Measurements from ENCODE around the gene APOC4.

Gene APOC4

DNA sequence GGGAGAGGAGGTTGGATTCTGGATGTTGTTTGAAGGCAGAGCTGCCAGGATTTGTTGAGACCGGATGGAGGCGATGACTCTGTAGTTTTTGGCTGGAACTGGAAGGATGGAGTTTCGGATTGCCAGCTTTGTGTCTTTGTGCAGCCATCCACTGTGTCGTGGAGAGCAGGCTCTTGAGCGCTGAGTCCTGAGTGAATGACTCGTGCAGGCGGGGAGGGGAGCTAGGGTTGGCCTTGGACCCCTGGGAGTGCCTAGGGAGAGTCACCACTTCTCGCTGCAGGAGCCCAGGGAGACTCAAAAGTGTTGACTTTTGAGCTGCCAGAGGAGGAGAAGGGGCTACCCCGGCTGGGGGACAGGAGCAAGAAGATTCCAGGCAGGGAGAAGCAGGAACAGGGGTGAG, 47.1 kb upstream of the APOC4 start:
- H3K79me2 ChIP-seq (ENCODE audit: low read length): peaks cover 53% of the 10 kb centered on the region

DNA sequence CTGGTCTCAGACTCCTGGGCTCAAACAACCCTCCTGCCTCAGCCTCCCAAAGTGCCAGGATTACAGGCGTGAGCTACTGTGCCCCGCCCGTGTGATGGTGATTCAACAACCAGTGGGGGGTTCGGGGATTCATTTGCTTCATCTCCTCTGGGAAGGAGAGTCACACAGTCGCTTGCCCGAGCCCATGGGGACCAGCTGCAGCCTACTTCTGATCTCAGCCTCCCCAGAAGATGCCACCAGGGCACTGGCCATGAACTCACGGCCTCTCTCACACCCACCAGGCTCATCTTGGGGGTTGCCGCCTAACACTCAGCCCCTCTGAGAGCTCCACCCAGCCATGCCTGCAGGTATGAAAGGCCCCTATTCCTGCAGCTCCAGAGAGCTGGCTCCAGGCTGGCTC, 44.2 kb upstream of the APOC4 start:
- no peaks in the 10 kb centered on the region for H3K4me1 ChIP-seq (ENCODE audit: low read length)
- peaks cover 34% of the 10 kb centered on the region for H3K79me2 ChIP-seq (ENCODE audit: low read length)
- no peaks in the 10 kb centered on the region for H3K9me3 ChIP-seq (ENCODE audit: insufficient read depth, low read length)
- H3K4me2 ChIP-seq (ENCODE audit: low read length): no peak overlapping the region
- peaks cover 65% of the 10 kb centered on the region for H3K36me3 ChIP-seq (replicated peaks; ENCODE audit: low read depth, low read length)
- 0 out of 2 replicates have a peak, but pooled peaks cover 3% of the 10 kb centered on the region for H4K20me1 ChIP-seq (ENCODE audit: insufficient read depth, low read length)
- no peak for TF ChIP-seq EZH2phosphoT487 (IDR thresholded peaks at IDR 0.05; ENCODE audit: low read depth)
- TF ChIP-seq, protein P1, sequence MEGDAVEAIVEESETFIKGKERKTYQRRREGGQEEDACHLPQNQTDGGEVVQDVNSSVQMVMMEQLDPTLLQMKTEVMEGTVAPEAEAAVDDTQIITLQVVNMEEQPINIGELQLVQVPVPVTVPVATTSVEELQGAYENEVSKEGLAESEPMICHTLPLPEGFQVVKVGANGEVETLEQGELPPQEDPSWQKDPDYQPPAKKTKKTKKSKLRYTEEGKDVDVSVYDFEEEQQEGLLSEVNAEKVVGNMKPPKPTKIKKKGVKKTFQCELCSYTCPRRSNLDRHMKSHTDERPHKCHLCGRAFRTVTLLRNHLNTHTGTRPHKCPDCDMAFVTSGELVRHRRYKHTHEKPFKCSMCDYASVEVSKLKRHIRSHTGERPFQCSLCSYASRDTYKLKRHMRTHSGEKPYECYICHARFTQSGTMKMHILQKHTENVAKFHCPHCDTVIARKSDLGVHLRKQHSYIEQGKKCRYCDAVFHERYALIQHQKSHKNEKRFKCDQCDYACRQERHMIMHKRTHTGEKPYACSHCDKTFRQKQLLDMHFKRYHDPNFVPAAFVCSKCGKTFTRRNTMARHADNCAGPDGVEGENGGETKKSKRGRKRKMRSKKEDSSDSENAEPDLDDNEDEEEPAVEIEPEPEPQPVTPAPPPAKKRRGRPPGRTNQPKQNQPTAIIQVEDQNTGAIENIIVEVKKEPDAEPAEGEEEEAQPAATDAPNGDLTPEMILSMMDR (IDR thresholded peaks at IDR 0.05; ENCODE audit: low read depth, low read length): no peak
- H3K4me3 ChIP-seq (ENCODE audit: low read length): no peak overlapping the region
- H3K27ac ChIP-seq (ENCODE audit: low read length): no peak overlapping the region
- H3K9ac ChIP-seq (ENCODE audit: low read length): no peak overlapping the region
- H2AFZ ChIP-seq (ENCODE audit: low read depth, low read length): no peak overlapping the region
- H3K27me3 ChIP-seq (ENCODE audit: low read depth, low read length): no peaks in the 10 kb centered on the region

More for the DNA sequence above, 47.1 kb upstream of the APOC4 start:
- H3K4me2 ChIP-seq (ENCODE audit: low read length): no peak overlapping the region
- no peak overlapping the region for H3K9ac ChIP-seq (ENCODE audit: low read length)
- peaks cover 52% of the 10 kb centered on the region for H3K36me3 ChIP-seq (replicated peaks; ENCODE audit: low read depth, low read length)
- peaks cover 8% of the 10 kb centered on the region; the same call in 1 of the 2 replicates for H4K20me1 ChIP-seq (ENCODE audit: insufficient read depth, low read length)
- H3K27me3 ChIP-seq (ENCODE audit: low read depth, low read length): no peaks in the 10 kb centered on the region
- no peaks in the 10 kb centered on the region for H3K9me3 ChIP-seq (ENCODE audit: insufficient read depth, low read length)
- no peak overlapping the region for H3K27ac ChIP-seq (ENCODE audit: low read length)
- H2AFZ ChIP-seq (ENCODE audit: low read depth, low read length): no peak overlapping the region
- TF ChIP-seq, protein P1 (IDR thresholded peaks at IDR 0.05; ENCODE audit: low read depth, low read length): no peak
- TF ChIP-seq EZH2phosphoT487 (IDR thresholded peaks at IDR 0.05; ENCODE audit: low read depth): no peak
- H3K4me3 ChIP-seq (ENCODE audit: low read length): no peak overlapping the region
- peaks cover 9% of the 10 kb centered on the region for H3K4me1 ChIP-seq (ENCODE audit: low read length)

DNA sequence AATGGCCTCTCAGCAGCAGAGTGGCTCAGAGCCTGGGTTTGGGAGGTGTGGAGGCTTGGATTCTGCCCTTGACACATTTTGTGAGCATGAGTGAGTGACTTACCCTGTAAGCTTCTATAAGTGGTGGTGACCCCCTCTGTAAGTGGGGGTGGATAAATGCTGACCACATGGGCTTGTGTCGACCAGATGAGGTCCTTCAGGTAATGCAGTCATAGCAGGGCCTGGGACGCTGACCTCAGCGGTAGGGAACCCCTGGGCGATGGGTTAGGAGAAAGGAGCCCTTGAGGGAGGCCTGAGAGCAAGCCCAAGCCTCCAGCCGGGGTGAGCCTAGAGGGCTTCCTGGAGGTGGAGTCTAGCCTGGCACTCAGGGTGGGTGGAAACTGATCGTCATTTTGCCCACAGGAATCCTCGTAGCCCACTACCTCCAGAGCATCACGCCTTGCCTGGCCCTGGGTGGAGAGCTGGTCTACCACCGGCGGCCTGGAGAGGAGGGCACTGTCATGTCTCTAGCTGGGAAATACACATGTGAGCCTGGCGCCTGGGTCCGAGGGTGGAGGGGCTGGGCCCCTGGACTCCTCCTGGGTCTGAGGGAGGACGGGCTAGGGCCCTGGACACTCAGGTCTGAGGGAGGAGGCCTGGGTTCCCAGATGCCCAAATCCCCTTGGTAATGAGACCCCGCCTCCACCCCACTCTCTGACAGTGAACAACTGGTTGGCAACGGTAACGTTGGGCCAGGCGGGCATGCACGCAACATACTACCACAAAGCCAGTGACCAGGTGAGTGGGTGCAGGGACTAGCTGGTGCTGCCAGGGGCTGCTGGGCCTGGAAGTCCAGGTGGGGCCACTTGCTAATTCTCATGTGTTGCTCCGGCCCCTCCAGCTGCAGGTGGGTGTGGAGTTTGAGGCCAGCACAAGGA, 41.5 kb upstream of the APOC4 start:
- Histone ChIP-seq H3K4me1 (ENCODE audit: low read length) (no peaks in the 10 kb centered on the region), H3K36me3 (replicated peaks; ENCODE audit: low read depth, low read length) (peaks cover 49% of the 10 kb centered on the region), H4K20me1 (ENCODE audit: insufficient read depth, low read length) (0 out of 2 replicates have a peak, but pooled peaks cover 3% of the 10 kb centered on the region), H3K4me2 (ENCODE audit: low read length) (no peak overlapping the region), H3K79me2 (ENCODE audit: low read length) (peaks cover 17% of the 10 kb centered on the region), H3K9ac (ENCODE audit: low read length) (no peak overlapping the region), H2AFZ (ENCODE audit: low read depth, low read length) (no peak overlapping the region), H3K9me3 (ENCODE audit: insufficient read depth, low read length) (no peaks in the 10 kb centered on the region), H3K4me3 (ENCODE audit: low read length) (no peak overlapping the region), H3K27me3 (ENCODE audit: low read depth, low read length) (no peaks in the 10 kb centered on the region), H3K27ac (ENCODE audit: low read length) (no peak overlapping the region)
- TF ChIP-seq EZH2phosphoT487 (IDR thresholded peaks at IDR 0.05; ENCODE audit: low read depth): no peak
- TF ChIP-seq, protein P1 (IDR thresholded peaks at IDR 0.05; ENCODE audit: low read depth, low read length): no peak

DNA sequence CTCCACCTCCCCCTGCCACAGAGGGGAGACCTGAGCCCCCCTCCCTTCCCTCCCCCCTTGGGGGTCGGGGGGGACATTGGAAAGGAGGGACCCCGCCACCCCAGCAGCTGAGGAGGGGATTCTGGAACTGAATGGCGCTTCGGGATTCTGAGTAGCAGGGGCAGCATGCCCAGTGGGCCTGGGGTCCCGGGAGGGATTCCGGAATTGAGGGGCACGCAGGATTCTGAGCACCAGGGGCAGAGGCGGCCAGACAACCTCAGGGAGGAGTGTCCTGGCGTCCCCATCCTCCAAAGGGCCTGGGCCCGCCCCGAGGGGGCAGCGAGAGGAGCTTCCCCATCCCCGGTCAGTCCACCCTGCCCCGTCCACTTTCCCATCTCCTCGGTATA, 38.8 kb upstream of the APOC4 start:
- Histone ChIP-seq H3K27me3 (ENCODE audit: low read depth, low read length) (no peaks in the 10 kb centered on the region), H3K4me1 (ENCODE audit: low read length) (no peaks in the 10 kb centered on the region), H3K27ac (ENCODE audit: low read length) (no peak overlapping the region), H3K4me2 (ENCODE audit: low read length) (no peak overlapping the region), H4K20me1 (ENCODE audit: insufficient read depth, low read length) (0 out of 2 replicates have a peak, but pooled peaks cover 3% of the 10 kb centered on the region), H3K9ac (ENCODE audit: low read length) (no peak overlapping the region), H3K9me3 (ENCODE audit: insufficient read depth, low read length) (no peaks in the 10 kb centered on the region), H3K36me3 (replicated peaks; ENCODE audit: low read depth, low read length) (peaks cover 25% of the 10 kb centered on the region), H3K79me2 (ENCODE audit: low read length) (no peaks in the 10 kb centered on the region), H3K4me3 (ENCODE audit: low read length) (no peak overlapping the region), H2AFZ (ENCODE audit: low read depth, low read length) (no peak overlapping the region)
- TF ChIP-seq, protein P1 (IDR thresholded peaks at IDR 0.05; ENCODE audit: low read depth, low read length): no peak
- no peak for TF ChIP-seq EZH2phosphoT487 (IDR thresholded peaks at IDR 0.05; ENCODE audit: low read depth)

All from OCI-LY3 (cell line).